Activated CD4-positive, alpha-beta memory T cell treated with anti-CD3 and anti-CD28 coated beads, Interleukin-2, amount 10 ng/mL, durations not matched to agents 7 days and 5 days (primary cell): ENCODE results near the gene SERPINH1. TPM values are rescaled to one million over a fixed set of nuclear protein-coding genes. Genes with fewer than 3 reads are reported as not detected.

Experiments
- total RNA-seq, 2 experiments: library from RNA; stranded (reverse); gene quantifications; one replicate each; pipeline ENCODE4 v1.2.3, GENCODE V29; 2021

The SERPINH1 gene
- total RNA-seq, 2 experiments from 2014 or later, result 12.2 to 13.3 TPM

Other genes with a start within 250 kb of the SERPINH1 start
- 10 to 100 TPM; 13.4 to 19.0 TPM for gene ARRB1, start 210.6 kb upstream of the SERPINH1 start, total RNA-seq
- 1,000 to 10,000 TPM; 2,828 to 2,853 TPM for gene RPS3, start 162.7 kb upstream of the SERPINH1 start, total RNA-seq
- 1 to 10 TPM in 1 of 2 experiments, under 1 TPM in 1; 0.60 to 1.0 TPM for gene KLHL35, start 129.1 kb upstream of the SERPINH1 start, total RNA-seq
- gene GDPD5, start 36.3 kb upstream of the SERPINH1 start, total RNA-seq, result 100 to 1,000 TPM; 107 to 109 TPM
- gene MAP6, start 106.8 kb downstream of the SERPINH1 start, total RNA-seq, result 1 to 10 TPM; 1.5 to 1.6 TPM
- not detected for gene MOGAT2, start 155.6 kb downstream of the SERPINH1 start, total RNA-seq
- gene DGAT2, start 206.5 kb downstream of the SERPINH1 start, total RNA-seq, result 1 to 10 TPM; 1.4 to 1.5 TPM